Vagina (tissue), 2 donors: ENCODE data around the gene PLRG1.

Source experiments
- CTCF ChIP-seq, 3 experiments: fragments of 450-650 bp in 2 of 3; fragments of 200-600 bp in 1 of 3; sonication (generic) in 1 of 3; IDR thresholded peaks; one replicate each; pipeline ENCODE4 v1.5.1; 2017 to 2019; ENCODE audit warnings: antibody characterized with exemption in 3 of 3, mild to moderate bottlenecking in 2 of 3, moderate library complexity in 2 of 3
- POLR2A ChIP-seq, 2 donors: fragments of 450-650 bp; IDR thresholded peaks; one replicate each; pipeline ENCODE4 v1.6.1; 2017; ENCODE audit warnings: antibody characterized with exemption in 2 of 2, mild to moderate bottlenecking in 2 of 2, moderate library complexity in 2 of 2

- no peak for TF ChIP-seq POLR2A (IDR thresholded peaks at IDR 0.05)
- TF ChIP-seq CTCF (IDR thresholded peaks at IDR 0.05) = no peak
Observed at GRCh38 chr4:154526151-154526550, 24.0 kb downstream of the PLRG1 start.
